ENCODE measurements around the gene FRMD1.

The FRMD1 gene

DNA sequence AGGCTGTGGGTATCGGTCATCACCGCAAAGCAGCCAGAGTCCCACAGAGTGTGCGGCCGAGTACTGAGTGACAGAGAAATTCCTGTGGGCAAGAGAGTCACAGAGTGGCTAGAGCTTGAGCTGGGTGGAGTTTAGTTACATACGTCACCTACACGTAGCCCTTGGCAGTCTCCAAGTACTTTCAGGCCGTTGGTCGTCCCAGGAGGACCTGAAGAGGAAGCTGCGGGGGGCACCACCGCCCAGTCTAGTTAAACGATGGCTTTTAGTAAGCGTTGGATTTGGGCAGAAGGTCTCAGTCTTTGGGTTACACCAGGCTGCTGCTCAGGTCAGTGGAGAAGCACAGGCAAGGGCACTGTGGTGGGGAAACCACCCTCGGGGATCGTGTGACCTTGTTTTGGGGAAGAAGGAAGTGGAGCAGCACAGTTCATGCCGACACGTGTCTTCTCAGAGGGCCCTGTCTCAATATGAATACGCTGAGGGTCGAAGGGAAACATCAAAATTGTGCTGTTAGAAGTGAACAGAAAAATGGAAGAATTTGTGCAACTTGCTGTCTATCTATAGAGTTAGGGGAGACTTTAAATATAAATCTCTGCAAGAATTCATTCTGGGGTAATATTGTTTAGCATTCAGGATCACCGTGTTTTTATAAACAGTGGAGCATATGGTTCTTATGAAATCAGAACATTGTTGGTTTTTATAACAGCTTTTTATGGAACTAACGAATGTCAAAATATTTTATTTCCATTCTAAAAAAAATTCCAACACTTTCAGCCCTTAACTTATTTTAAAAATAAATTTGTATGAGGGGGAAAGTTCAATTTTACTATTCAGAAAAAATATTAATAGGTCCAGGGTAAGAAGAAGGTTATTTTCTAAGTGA lies 52.9 kb downstream of the FRMD1 start:
- Histone ChIP-seq H3K27me3 (ENCODE audit: insufficient read depth, poor library complexity, severe bottlenecking) (no peaks in the 10 kb centered on the region), H3K4me3 (replicated peaks; ENCODE audit: insufficient read depth, low read length) (no peak overlapping the region), H3K27ac (replicated peaks) (no peak overlapping the region)
- TF ChIP-seq GABPA (IDR thresholded peaks at IDR 0.05; ENCODE audit: low read depth) (no peak), SPI1 (IDR thresholded peaks at IDR 0.05; ENCODE audit: borderline replicate concordance, low read depth) (no peak), POLR2AphosphoS5 (IDR thresholded peaks at IDR 0.05; ENCODE audit: low read depth) (no peak), CTCF (IDR thresholded peaks at IDR 0.05; ENCODE audit: insufficient read depth, low read length) (no peak)
- TF ChIP-seq, protein P1, sequence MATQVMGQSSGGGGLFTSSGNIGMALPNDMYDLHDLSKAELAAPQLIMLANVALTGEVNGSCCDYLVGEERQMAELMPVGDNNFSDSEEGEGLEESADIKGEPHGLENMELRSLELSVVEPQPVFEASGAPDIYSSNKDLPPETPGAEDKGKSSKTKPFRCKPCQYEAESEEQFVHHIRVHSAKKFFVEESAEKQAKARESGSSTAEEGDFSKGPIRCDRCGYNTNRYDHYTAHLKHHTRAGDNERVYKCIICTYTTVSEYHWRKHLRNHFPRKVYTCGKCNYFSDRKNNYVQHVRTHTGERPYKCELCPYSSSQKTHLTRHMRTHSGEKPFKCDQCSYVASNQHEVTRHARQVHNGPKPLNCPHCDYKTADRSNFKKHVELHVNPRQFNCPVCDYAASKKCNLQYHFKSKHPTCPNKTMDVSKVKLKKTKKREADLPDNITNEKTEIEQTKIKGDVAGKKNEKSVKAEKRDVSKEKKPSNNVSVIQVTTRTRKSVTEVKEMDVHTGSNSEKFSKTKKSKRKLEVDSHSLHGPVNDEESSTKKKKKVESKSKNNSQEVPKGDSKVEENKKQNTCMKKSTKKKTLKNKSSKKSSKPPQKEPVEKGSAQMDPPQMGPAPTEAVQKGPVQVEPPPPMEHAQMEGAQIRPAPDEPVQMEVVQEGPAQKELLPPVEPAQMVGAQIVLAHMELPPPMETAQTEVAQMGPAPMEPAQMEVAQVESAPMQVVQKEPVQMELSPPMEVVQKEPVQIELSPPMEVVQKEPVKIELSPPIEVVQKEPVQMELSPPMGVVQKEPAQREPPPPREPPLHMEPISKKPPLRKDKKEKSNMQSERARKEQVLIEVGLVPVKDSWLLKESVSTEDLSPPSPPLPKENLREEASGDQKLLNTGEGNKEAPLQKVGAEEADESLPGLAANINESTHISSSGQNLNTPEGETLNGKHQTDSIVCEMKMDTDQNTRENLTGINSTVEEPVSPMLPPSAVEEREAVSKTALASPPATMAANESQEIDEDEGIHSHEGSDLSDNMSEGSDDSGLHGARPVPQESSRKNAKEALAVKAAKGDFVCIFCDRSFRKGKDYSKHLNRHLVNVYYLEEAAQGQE (IDR thresholded peaks at IDR 0.05; ENCODE audit: insufficient replicate concordance, low read depth), result no peak
- no peak for DNase-seq (ENCODE audit: low read depth in 1 of 2, low spot score in 1 of 2)

- Histone ChIP-seq H3K27me3 (ENCODE audit: insufficient read depth, poor library complexity, severe bottlenecking) (no peaks in the 10 kb centered on the region), H3K4me3 (replicated peaks; ENCODE audit: insufficient read depth, low read length) (no peak overlapping the region), H3K27ac (replicated peaks) (no peak overlapping the region)
- no peak for TF ChIP-seq CTCF (IDR thresholded peaks at IDR 0.05; ENCODE audit: insufficient read depth, low read length)
- TF ChIP-seq SPI1 (IDR thresholded peaks at IDR 0.05; ENCODE audit: borderline replicate concordance, low read depth), result no peak
- TF ChIP-seq POLR2AphosphoS5 (IDR thresholded peaks at IDR 0.05; ENCODE audit: low read depth), result no peak
- TF ChIP-seq, protein P1 (IDR thresholded peaks at IDR 0.05; ENCODE audit: insufficient replicate concordance, low read depth), result no peak
- no peak for TF ChIP-seq GABPA (IDR thresholded peaks at IDR 0.05; ENCODE audit: low read depth)
- no peak for DNase-seq (ENCODE audit: low read depth in 1 of 2, low spot score in 1 of 2)
These were observed 54.0 kb downstream of the FRMD1 start for GRCh38 chr6:168024951-168025510.

GRCh38 chr6:168022488-168023321 lies 56.3 kb downstream of the FRMD1 start:
- H3K27ac ChIP-seq (replicated peaks), result no peak overlapping the region
- H3K4me3 ChIP-seq (replicated peaks; ENCODE audit: insufficient read depth, low read length), result no peak overlapping the region
- TF ChIP-seq SPI1 (IDR thresholded peaks at IDR 0.05; ENCODE audit: borderline replicate concordance, low read depth), result no peak
- TF ChIP-seq, protein P1 (IDR thresholded peaks at IDR 0.05; ENCODE audit: insufficient replicate concordance, low read depth), result no peak
- no peak for TF ChIP-seq POLR2AphosphoS5 (IDR thresholded peaks at IDR 0.05; ENCODE audit: low read depth)
- no peak for TF ChIP-seq GABPA (IDR thresholded peaks at IDR 0.05; ENCODE audit: low read depth)
- no peak for TF ChIP-seq CTCF (IDR thresholded peaks at IDR 0.05; ENCODE audit: insufficient read depth, low read length)
- no peaks in the 10 kb centered on the region for H3K27me3 ChIP-seq (ENCODE audit: insufficient read depth, poor library complexity, severe bottlenecking)
- no peak for DNase-seq (ENCODE audit: low read depth in 1 of 2, low spot score in 1 of 2)
